HG03066 (cell line): Measurements from ENCODE around the gene PHF21A.

ENCODE experiments used
- ATAC-seq: cut with Tn5 transposase; IDR thresholded peaks from one replicate; pipeline ENCODE4 v1.9.1; 2021; ENCODE audit warnings: low read depth; ENCODE audit not compliant: unreplicated experiment

PHF21A gene

GRCh38 chr11:46079662-46080061 lies 41.6 kb downstream of the PHF21A start:
- ATAC-seq, result no peak

GRCh38 chr11:46075928-46076327 lies 45.3 kb downstream of the PHF21A start:
- ATAC-seq, result no peak

GRCh38 chr11:46075168-46075567 lies 46.1 kb downstream of the PHF21A start:
- ATAC-seq, result no peak

GRCh38 chr11:46073632-46074031 lies 47.6 kb downstream of the PHF21A start:
- no peak for ATAC-seq

GRCh38 chr11:46072172-46072964 lies 48.9 kb downstream of the PHF21A start:
- no peak for ATAC-seq

GRCh38 chr11:46071091-46071490 lies 50.2 kb downstream of the PHF21A start:
- ATAC-seq, result no peak

- no peak for ATAC-seq
Observed at GRCh38 chr11:46069595-46069994, 51.7 kb downstream of the PHF21A start.

- no peak for ATAC-seq
Observed at GRCh38 chr11:46066335-46066734, 54.9 kb downstream of the PHF21A start.

GRCh38 chr11:46065681-46066080 lies 55.6 kb downstream of the PHF21A start:
- no peak for ATAC-seq

GRCh38 chr11:46064221-46064620 lies 57.0 kb downstream of the PHF21A start:
- no peak for ATAC-seq

GRCh38 chr11:46063138-46063537 lies 58.1 kb downstream of the PHF21A start:
- ATAC-seq, result no peak

GRCh38 chr11:46060013-46060412 lies 61.2 kb downstream of the PHF21A start:
- no peak for ATAC-seq

GRCh38 chr11:46057489-46057888 lies 63.8 kb downstream of the PHF21A start:
- ATAC-seq, result no peak

- ATAC-seq, result no peak
Observed at GRCh38 chr11:46055371-46055770, 65.9 kb downstream of the PHF21A start.

- no peak for ATAC-seq
Observed at GRCh38 chr11:46051102-46051501, 70.2 kb downstream of the PHF21A start.

GRCh38 chr11:46050662-46051061 lies 70.6 kb downstream of the PHF21A start:
- ATAC-seq, result no peak

GRCh38 chr11:46050003-46050461 lies 71.2 kb downstream of the PHF21A start:
- ATAC-seq, result no peak

GRCh38 chr11:46049325-46049897 lies 71.8 kb downstream of the PHF21A start:
- no peak for ATAC-seq

GRCh38 chr11:46048198-46048597 lies 73.1 kb downstream of the PHF21A start:
- ATAC-seq, result no peak

GRCh38 chr11:46047520-46047919 lies 73.7 kb downstream of the PHF21A start:
- no peak for ATAC-seq

GRCh38 chr11:46045811-46046210 lies 75.4 kb downstream of the PHF21A start:
- no peak for ATAC-seq

GRCh38 chr11:46044601-46045000 lies 76.7 kb downstream of the PHF21A start:
- ATAC-seq, result no peak
